ENCODE data around the gene LRIG2.

GRCh38 chr1:113109908-113110554 is 37.0 kb downstream of the LRIG2 start:
- TF ChIP-seq CTCF (IDR thresholded peaks at IDR 0.05) (no peak), POLR2A (IDR thresholded peaks at IDR 0.05) (no peak)
